K562 (cell line): ENCODE data around the gene TMEM120B. TPM values are rescaled to one million over a fixed set of nuclear protein-coding genes. Genes with fewer than 3 reads are reported as not detected.

Experiments used
- CREM ChIP-seq: IDR thresholded peaks from 2 replicates; pipeline ENCODE4 v1.6.1; 2014; ENCODE audit warnings: antibody characterized with exemption, low read depth
- KDM1A ChIP-seq, 2 experiments: fragments of 450-650 bp; IDR thresholded peaks; 2 replicates each; pipeline ENCODE4 v1.6.1; 2016; ENCODE audit warnings: mild to moderate bottlenecking in 2 of 2
- SAFB2 ChIP-seq: fragments of 200-400 bp; formaldehyde crosslinking; IDR thresholded peaks from 2 replicates; pipeline ENCODE4 v1.6.1; 2018; ENCODE audit warnings: borderline replicate concordance, low read length, low read depth, moderate library complexity; ENCODE audit not compliant: severe bottlenecking
- ZNF124 ChIP-seq: sonication (generic); formaldehyde crosslinking; IDR thresholded peaks from 2 replicates; pipeline ENCODE4 v1.8.1; 2022; ENCODE audit warnings: missing genetic modification reagents
- ZNF444 ChIP-seq: fragments of 250-450 bp; sonication (Bioruptor Pico); IDR thresholded peaks from 2 replicates; pipeline ENCODE4 v1.4.0; 2020; ENCODE audit warnings: mild to moderate bottlenecking, moderate library complexity
- polyA plus RNA-seq, 8 experiments: library from polyadenylated mRNA; depleted of rRNA in 4 of 8; stranded (reverse) in 5 of 8; unstranded in 3 of 8; fragments of >200 nt; fragmentation: Nextera tagmentation in 2 of 8; fragmentation: Illumina TruSeq in 1 of 8; extraction: Ambion mirVana in 2 of 8; extraction: Trizol in 1 of 8; gene quantifications; 2 replicates each; pipeline versions ENCODE4 v1.2.1 to v1.2.3, GENCODE V29; 2011 to 2014; ENCODE audit warnings: inconsistent platforms in 1 of 8, missing spikeins in 1 of 8
- total RNA-seq, 7 experiments: library from RNA; depleted of rRNA in 6 of 7; stranded (reverse); fragments of >200 nt in 6 of 7; fragmentation: Illumina TruSeq in 2 of 7; extraction: Trizol in 2 of 7; gene quantifications; 2 replicates each; pipeline versions ENCODE4 v1.2.1 to v1.2.3, GENCODE V29; 2011 to 2021; ENCODE audit warnings: low replicate concordance in 1 of 7
- TF ChIP-seq, protein P1 (sequence below), 2 experiments: fragments of 450-650 bp in 1 of 2; IDR thresholded peaks; 2 replicates each; pipeline ENCODE4 v1.6.1; 2011 to 2017; ENCODE audit warnings: low read depth in 2 of 2, antibody characterized with exemption in 1 of 2, borderline replicate concordance in 1 of 2, low read length in 1 of 2, mild to moderate bottlenecking in 1 of 2, mixed read lengths in 1 of 2; ENCODE audit not compliant: control insufficient read depth in 1 of 2
- TF ChIP-seq, protein P2 (sequence below): fragments of 250-450 bp; sonication (Bioruptor Pico); IDR thresholded peaks from 2 replicates; pipeline ENCODE4 v1.4.0; 2020; ENCODE audit warnings: mild to moderate bottlenecking, moderate library complexity
- TF ChIP-seq, protein P3 (sequence below), 2 experiments: IDR thresholded peaks; 2 replicates each; pipeline ENCODE4 v1.6.1; 2012; ENCODE audit warnings: improper control_type of control experiment in 2 of 2, low read depth in 2 of 2, low read length in 2 of 2, borderline replicate concordance in 1 of 2
- TF ChIP-seq, protein P4 (sequence below): fragments of 250-450 bp; sonication (Bioruptor Pico); IDR thresholded peaks from 2 replicates; pipeline ENCODE4 v1.5.0; 2020; ENCODE audit warnings: mild to moderate bottlenecking, borderline replicate concordance
- TF ChIP-seq, protein P5 (sequence below), 2 experiments: fragments of 450-650 bp; IDR thresholded peaks; 2 replicates each; pipeline ENCODE4 v1.6.1; 2016
- TF ChIP-seq, protein P6 (sequence below): fragments of 450-650 bp; IDR thresholded peaks from 2 replicates; pipeline ENCODE4 v1.6.1; 2016; ENCODE audit warnings: missing biosample characterization, missing genetic modification characterization

Gene TMEM120B
- total and polyA plus RNA-seq, 9 of the 15 experiments (the other 6 are each of a cell fraction or from before 2014, with no cell fraction given), result 1.7 to 18.6 (median 7.4) TPM

DNA sequence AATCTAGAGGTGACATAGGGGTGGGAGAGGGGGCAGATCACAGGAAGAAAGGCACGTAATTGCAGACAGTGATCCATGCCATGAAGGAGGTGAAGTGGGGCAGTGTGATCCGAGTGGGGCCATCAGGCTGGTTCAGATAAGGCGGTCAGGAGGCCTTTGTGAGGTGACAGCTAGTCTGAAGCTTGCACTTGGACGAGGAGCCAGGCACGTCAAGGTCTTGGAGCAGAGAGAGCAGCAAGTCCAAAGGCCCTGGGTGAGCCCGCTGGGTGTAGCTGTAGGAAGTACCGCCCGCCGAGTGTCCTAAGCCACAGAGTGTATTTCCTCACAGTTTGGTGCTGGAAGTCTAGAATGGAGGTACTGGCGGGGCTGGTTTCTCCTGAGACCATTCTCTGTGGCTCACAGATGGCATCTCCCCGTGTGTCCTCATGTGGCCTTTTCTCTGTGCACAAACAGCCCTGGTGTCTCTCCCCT is 57.3 kb downstream of the TMEM120B start (continued):
- TF ChIP-seq, protein P1, sequence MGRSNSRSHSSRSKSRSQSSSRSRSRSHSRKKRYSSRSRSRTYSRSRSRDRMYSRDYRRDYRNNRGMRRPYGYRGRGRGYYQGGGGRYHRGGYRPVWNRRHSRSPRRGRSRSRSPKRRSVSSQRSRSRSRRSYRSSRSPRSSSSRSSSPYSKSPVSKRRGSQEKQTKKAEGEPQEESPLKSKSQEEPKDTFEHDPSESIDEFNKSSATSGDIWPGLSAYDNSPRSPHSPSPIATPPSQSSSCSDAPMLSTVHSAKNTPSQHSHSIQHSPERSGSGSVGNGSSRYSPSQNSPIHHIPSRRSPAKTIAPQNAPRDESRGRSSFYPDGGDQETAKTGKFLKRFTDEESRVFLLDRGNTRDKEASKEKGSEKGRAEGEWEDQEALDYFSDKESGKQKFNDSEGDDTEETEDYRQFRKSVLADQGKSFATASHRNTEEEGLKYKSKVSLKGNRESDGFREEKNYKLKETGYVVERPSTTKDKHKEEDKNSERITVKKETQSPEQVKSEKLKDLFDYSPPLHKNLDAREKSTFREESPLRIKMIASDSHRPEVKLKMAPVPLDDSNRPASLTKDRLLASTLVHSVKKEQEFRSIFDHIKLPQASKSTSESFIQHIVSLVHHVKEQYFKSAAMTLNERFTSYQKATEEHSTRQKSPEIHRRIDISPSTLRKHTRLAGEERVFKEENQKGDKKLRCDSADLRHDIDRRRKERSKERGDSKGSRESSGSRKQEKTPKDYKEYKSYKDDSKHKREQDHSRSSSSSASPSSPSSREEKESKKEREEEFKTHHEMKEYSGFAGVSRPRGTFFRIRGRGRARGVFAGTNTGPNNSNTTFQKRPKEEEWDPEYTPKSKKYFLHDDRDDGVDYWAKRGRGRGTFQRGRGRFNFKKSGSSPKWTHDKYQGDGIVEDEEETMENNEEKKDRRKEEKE (IDR thresholded peaks at IDR 0.05; ENCODE audit: borderline replicate concordance in 1 of 2, control insufficient read depth in 1 of 2, low read depth in 2 of 2, low read length in 1 of 2), result no peak
- TF ChIP-seq, protein P2, sequence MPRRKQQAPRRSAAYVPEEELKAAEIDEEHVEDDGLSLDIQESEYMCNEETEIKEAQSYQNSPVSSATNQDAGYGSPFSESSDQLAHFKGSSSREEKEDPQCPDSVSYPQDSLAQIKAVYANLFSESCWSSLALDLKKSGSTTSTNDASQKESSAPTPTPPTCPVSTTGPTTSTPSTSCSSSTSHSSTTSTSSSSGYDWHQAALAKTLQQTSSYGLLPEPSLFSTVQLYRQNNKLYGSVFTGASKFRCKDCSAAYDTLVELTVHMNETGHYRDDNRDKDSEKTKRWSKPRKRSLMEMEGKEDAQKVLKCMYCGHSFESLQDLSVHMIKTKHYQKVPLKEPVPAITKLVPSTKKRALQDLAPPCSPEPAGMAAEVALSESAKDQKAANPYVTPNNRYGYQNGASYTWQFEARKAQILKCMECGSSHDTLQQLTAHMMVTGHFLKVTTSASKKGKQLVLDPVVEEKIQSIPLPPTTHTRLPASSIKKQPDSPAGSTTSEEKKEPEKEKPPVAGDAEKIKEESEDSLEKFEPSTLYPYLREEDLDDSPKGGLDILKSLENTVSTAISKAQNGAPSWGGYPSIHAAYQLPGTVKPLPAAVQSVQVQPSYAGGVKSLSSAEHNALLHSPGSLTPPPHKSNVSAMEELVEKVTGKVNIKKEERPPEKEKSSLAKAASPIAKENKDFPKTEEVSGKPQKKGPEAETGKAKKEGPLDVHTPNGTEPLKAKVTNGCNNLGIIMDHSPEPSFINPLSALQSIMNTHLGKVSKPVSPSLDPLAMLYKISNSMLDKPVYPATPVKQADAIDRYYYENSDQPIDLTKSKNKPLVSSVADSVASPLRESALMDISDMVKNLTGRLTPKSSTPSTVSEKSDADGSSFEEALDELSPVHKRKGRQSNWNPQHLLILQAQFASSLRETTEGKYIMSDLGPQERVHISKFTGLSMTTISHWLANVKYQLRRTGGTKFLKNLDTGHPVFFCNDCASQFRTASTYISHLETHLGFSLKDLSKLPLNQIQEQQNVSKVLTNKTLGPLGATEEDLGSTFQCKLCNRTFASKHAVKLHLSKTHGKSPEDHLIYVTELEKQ, result no peak
- TF ChIP-seq, protein P3, sequence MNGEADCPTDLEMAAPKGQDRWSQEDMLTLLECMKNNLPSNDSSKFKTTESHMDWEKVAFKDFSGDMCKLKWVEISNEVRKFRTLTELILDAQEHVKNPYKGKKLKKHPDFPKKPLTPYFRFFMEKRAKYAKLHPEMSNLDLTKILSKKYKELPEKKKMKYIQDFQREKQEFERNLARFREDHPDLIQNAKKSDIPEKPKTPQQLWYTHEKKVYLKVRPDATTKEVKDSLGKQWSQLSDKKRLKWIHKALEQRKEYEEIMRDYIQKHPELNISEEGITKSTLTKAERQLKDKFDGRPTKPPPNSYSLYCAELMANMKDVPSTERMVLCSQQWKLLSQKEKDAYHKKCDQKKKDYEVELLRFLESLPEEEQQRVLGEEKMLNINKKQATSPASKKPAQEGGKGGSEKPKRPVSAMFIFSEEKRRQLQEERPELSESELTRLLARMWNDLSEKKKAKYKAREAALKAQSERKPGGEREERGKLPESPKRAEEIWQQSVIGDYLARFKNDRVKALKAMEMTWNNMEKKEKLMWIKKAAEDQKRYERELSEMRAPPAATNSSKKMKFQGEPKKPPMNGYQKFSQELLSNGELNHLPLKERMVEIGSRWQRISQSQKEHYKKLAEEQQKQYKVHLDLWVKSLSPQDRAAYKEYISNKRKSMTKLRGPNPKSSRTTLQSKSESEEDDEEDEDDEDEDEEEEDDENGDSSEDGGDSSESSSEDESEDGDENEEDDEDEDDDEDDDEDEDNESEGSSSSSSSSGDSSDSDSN (IDR thresholded peaks at IDR 0.05; ENCODE audit: borderline replicate concordance in 1 of 2, low read depth in 2 of 2, low read length in 2 of 2), result peak in 1 of 2 experiments; percentile 39; a peak in 1 of 4 replicates
- TF ChIP-seq CREM, result no peak
- TF ChIP-seq ZNF444 (CRISPR knock-in tag), result no peak
- TF ChIP-seq, protein P4, sequence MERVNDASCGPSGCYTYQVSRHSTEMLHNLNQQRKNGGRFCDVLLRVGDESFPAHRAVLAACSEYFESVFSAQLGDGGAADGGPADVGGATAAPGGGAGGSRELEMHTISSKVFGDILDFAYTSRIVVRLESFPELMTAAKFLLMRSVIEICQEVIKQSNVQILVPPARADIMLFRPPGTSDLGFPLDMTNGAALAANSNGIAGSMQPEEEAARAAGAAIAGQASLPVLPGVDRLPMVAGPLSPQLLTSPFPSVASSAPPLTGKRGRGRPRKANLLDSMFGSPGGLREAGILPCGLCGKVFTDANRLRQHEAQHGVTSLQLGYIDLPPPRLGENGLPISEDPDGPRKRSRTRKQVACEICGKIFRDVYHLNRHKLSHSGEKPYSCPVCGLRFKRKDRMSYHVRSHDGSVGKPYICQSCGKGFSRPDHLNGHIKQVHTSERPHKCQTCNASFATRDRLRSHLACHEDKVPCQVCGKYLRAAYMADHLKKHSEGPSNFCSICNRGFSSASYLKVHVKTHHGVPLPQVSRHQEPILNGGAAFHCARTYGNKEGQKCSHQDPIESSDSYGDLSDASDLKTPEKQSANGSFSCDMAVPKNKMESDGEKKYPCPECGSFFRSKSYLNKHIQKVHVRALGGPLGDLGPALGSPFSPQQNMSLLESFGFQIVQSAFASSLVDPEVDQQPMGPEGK (CRISPR knock-in tag), result no peak
- TF ChIP-seq, protein P5, sequence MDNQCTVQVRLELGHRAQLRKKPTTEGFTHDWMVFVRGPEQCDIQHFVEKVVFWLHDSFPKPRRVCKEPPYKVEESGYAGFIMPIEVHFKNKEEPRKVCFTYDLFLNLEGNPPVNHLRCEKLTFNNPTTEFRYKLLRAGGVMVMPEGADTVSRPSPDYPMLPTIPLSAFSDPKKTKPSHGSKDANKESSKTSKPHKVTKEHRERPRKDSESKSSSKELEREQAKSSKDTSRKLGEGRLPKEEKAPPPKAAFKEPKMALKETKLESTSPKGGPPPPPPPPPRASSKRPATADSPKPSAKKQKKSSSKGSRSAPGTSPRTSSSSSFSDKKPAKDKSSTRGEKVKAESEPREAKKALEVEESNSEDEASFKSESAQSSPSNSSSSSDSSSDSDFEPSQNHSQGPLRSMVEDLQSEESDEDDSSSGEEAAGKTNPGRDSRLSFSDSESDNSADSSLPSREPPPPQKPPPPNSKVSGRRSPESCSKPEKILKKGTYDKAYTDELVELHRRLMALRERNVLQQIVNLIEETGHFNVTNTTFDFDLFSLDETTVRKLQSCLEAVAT (IDR thresholded peaks at IDR 0.05), result no peak
- TF ChIP-seq KDM1A (IDR thresholded peaks at IDR 0.05), result no peak
- TF ChIP-seq, protein P6, sequence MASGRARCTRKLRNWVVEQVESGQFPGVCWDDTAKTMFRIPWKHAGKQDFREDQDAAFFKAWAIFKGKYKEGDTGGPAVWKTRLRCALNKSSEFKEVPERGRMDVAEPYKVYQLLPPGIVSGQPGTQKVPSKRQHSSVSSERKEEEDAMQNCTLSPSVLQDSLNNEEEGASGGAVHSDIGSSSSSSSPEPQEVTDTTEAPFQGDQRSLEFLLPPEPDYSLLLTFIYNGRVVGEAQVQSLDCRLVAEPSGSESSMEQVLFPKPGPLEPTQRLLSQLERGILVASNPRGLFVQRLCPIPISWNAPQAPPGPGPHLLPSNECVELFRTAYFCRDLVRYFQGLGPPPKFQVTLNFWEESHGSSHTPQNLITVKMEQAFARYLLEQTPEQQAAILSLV (tag), result no peak
- no peak for TF ChIP-seq ZNF124
- TF ChIP-seq SAFB2, result no peak
